Measurements from ENCODE around the gene LHCGR.
"Not testable (repeated sequence)": the region's sequence is repeated elsewhere in the genome, so short reads cannot be mapped to it uniquely, and the experiment has no call there.

Gene LHCGR

DNA sequence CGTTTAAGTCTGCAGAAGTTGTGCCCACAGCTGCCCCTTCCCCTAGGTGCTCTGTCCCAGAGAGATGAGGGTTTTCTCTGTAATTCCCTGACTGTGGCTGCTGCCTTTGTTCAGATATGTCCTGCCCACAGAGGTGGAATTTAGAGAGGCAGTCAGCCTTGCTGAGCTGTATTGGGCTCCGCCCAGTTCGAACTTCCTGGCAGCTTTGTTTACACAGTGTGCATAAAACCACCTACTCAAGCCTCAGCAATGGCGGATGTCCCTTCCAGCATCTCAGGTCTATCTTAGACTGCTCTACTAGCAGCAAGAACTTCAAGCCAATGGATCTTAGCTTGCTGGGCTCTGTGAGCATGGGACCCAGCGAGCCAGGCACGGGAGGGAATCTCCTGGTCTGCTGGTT, 48.1 kb downstream of the LHCGR start:
- DNase-seq, result no peak

GRCh38 chr2:48703621-48704020, 51.9 kb downstream of the LHCGR start:
- DNase-seq, result not testable (repeated sequence)

DNA sequence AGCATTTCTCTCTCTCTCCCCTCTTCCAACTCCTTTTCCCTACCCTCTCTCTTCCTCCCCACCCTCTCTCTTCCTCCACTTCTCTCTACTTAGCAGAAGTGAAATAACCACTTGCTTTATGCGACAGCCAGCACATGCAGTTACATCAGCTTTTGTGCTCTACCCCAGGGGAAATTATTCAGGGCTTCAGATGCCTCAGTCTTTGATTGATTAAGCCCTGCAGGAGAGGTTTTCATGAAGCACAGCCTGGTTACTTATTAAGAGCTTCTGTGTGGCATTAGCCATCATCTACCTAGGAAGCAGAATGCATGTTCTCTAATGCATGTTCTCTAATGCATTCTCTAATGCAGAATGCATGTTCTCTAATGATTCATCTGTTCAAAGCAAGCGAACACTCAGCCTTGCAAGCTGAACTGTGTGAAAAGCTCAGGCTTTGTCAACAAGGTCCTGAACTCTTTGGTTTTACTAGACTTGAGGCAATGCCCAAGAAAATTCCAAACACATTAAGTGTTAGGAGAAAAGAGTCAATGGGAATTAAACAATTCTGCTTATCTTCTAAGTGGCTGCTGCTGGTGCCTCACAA, 56.1 kb downstream of the LHCGR start:
- DNase-seq, result peak; percentile 80

GRCh38 chr2:48696881-48697280, 58.6 kb downstream of the LHCGR start:
- DNase-seq, result no peak

- no peak for DNase-seq
These were observed 59.5 kb downstream of the LHCGR start for GRCh38 chr2:48695991-48696390.

GRCh38 chr2:48694149-48694548, 61.4 kb downstream of the LHCGR start:
- peak; percentile 64 for DNase-seq

GRCh38 chr2:48693645-48694044, 61.9 kb downstream of the LHCGR start:
- DNase-seq, result peak; percentile 19

DNA sequence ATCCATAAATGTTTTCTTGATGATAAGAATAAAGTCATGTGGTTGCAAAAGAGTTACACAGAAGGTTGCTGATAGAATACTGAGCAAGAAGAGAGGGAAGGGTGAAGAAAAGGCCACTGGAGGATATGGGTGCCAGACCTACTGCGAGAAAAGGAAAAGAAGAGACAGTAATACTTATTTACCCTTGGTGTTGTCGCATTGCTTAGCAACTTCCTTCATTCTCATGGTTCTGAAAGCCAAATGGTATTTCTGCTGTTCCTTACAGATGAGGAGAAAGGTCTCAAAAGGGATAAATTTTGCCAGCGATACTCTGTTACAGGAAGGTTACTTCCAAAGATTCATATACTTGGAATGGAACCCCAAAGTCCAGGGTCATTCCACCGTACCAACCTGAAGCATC, 62.5 kb downstream of the LHCGR start:
- peak; percentile 17 for DNase-seq

- no peak for DNase-seq
These were observed 63.4 kb downstream of the LHCGR start for GRCh38 chr2:48691935-48692691.

GRCh38 chr2:48685126-48685525, 70.4 kb downstream of the LHCGR start:
- no peak for DNase-seq

DNA sequence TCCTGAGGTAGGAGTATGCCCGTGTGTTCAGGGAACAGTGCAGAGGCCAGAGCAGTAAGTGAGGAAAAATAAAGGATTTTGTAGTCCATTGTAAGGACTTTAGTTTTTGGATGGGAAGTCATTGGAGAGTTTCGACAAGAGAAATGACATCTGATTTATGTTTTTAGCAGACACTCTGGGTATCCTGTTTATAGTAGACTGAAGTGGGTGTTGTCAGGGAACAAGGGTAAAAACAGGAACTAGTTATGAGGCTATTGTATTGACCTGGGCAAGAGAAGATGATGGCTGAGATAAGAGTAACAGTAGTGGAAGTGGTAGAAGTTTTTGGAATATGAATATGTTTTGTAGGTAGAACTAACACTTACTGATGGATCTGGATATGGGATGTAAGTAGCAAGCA, 78.1 kb downstream of the LHCGR start:
- DNase-seq, result no peak

- DNase-seq, result no peak
These were observed 80.6 kb downstream of the LHCGR start for GRCh38 chr2:48674933-48675332.

GRCh38 chr2:48673581-48673980, 81.9 kb downstream of the LHCGR start:
- DNase-seq, result no peak

DNA sequence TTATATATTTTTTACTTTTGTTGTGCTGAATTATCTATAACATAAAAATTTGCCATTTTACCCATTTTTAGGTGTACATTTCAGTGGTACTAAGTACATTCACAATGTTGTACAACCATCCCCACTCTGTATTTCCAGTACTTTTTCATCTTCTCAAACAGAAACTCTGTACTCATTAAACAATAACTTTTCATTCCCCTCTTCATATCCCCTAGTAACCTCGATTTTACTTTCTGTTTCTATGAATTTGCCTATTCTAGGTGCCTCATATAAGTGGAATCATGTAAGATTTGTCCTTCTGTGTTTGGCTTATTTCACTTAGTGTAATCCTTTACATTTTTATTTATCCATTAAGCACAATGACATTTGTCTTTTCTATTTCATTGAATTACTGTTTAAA, 86.5 kb downstream of the LHCGR start:
- DNase-seq, result no peak

DNA sequence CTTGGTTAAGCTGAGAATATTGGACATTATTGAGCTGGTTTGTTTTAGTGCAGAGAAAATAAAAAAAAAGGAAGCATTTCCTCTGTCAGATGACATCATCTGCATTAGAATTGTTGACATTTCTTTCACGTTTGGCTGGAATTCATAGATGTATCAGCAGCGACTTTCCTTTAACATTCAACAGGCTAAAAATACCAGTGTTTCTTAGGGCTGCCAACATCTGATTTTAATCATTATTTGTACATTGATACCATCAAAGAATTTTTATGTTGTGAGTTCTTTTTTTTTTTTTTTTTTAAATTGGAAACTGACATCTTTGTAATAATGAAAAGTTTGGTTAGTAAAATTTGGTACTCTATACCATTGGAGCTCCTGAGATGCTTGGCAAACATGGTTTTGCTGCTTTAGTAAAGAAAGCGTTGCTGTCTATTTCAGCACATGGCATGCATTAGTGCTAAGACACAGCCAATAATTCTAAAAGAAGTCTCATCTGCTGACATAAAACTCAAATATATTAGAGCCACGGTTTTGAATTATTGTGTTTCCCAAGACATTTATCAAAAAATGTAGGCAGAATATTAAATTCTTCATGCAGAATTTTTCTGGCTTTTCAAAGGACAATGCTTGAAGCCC, 104.2 kb downstream of the LHCGR start:
- DNase-seq, result peak; percentile 90

DNA sequence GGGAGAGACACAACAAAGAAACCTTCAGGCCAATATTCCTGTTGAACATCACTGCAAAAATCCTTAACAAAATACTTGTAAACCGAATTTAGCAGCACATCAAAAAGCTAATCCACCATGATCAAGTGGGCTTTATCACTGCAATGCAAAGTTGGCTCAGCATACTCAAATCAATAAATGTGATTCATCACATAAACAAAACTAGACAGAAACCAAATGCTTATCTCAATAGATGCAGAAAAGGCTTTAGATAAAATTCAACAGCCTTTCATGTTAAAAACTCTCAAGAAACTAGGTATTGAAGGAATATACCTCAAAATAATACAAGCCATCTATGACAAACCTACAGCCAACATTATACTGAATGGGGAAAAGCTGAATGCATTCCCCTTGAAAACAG, 117.3 kb downstream of the LHCGR start:
- DNase-seq, result no peak

Data from fibroblast of skin of right quadriceps (primary cell).